ENCODE measurements around the gene DERA.
"Not testable (repeated sequence)": the region's sequence is repeated elsewhere in the genome, so short reads cannot be mapped to it uniquely, and the experiment has no call there.

The DERA gene

GRCh38 chr12:15971211-15971610 is 60.1 kb downstream of the DERA start:
- DNase-seq = no peak

- no peak for DNase-seq
Measured at GRCh38 chr12:15972894-15973293, 61.8 kb downstream of the DERA start.

- DNase-seq = no peak
Measured at GRCh38 chr12:15977999-15978951, 67.1 kb downstream of the DERA start.

GRCh38 chr12:15979096-15980092 is 68.3 kb downstream of the DERA start:
- peak; percentile 1 for DNase-seq

GRCh38 chr12:15982071-15982470 is 70.9 kb downstream of the DERA start:
- no peak for DNase-seq

GRCh38 chr12:15982471-15982870 is 71.3 kb downstream of the DERA start:
- no peak for DNase-seq

- no peak for DNase-seq
Measured at GRCh38 chr12:15982921-15983320, 71.8 kb downstream of the DERA start.

- DNase-seq = no peak
Measured at GRCh38 chr12:15984097-15984800, 73.1 kb downstream of the DERA start.

GRCh38 chr12:15984963-15985362 is 73.8 kb downstream of the DERA start:
- no peak for DNase-seq

GRCh38 chr12:15987696-15988095 is 76.6 kb downstream of the DERA start:
- no peak for DNase-seq

GRCh38 chr12:15988983-15989755 is 78.0 kb downstream of the DERA start:
- DNase-seq = no peak

GRCh38 chr12:15995801-15996200 is 84.7 kb downstream of the DERA start:
- no peak for DNase-seq

GRCh38 chr12:15996254-15996653 is 85.1 kb downstream of the DERA start:
- DNase-seq = no peak

GRCh38 chr12:15996948-15997347 is 85.8 kb downstream of the DERA start:
- no peak for DNase-seq

GRCh38 chr12:15997910-15998309 is 86.8 kb downstream of the DERA start:
- no peak for DNase-seq

GRCh38 chr12:16002880-16003279 is 91.7 kb downstream of the DERA start:
- no peak for DNase-seq

- no peak for DNase-seq
Measured at GRCh38 chr12:16003460-16003859, 92.3 kb downstream of the DERA start.

- no peak for DNase-seq
Measured at GRCh38 chr12:16006752-16007151, 95.6 kb downstream of the DERA start.

GRCh38 chr12:16008421-16008824 is 97.3 kb downstream of the DERA start:
- no peak for DNase-seq

- DNase-seq = peak; percentile 17
Measured at GRCh38 chr12:16012117-16012516, 101.0 kb downstream of the DERA start.

GRCh38 chr12:16013722-16014121 is 102.6 kb downstream of the DERA start:
- not testable (repeated sequence) for DNase-seq

GRCh38 chr12:16014394-16014793 is 103.3 kb downstream of the DERA start:
- not testable (repeated sequence) for DNase-seq

Data from inflammatory macrophage treated with lipopolysaccharide for 4 hours (primary cell).